ACC112 (cell line): ENCODE data around the gene LARP1.

Experiments used
- H2AFZ ChIP-seq: fragments of 200-600 bp; sonication (generic); one replicate; pipeline ENCODE4 v1.6.0; 2017; ENCODE audit warnings: antibody characterized with exemption, low read length; ENCODE audit not compliant: unreplicated experiment
- H3K27ac ChIP-seq: fragments of 200-600 bp; sonication (generic); 2 replicates; pipeline ENCODE4 v1.5.1; 2014; ENCODE audit warnings: low read depth, mild to moderate bottlenecking, antibody characterized with exemption, low read length, moderate library complexity
- H3K27me3 ChIP-seq: fragments of 200-600 bp; sonication (generic); 2 replicates; pipeline ENCODE4 v1.6.1; 2014; ENCODE audit warnings: mild to moderate bottlenecking, antibody characterized with exemption, low read length, moderate library complexity, mixed read lengths; ENCODE audit not compliant: insufficient read depth
- H3K36me3 ChIP-seq: fragments of 200-600 bp; sonication (generic); 2 replicates; pipeline ENCODE4 v1.6.1; 2016; ENCODE audit warnings: mild to moderate bottlenecking, antibody characterized with exemption, low read length, moderate library complexity, mixed read lengths; ENCODE audit not compliant: insufficient read depth
- H3K4me1 ChIP-seq: fragments of 200-600 bp; sonication (generic); one replicate; pipeline ENCODE4 v1.6.1; 2016; ENCODE audit warnings: low read length, mixed read lengths; ENCODE audit not compliant: insufficient read depth, unreplicated experiment, control insufficient read depth
- H3K4me3 ChIP-seq: fragments of 200-600 bp; sonication (generic); 2 replicates; pipeline ENCODE4 v1.5.1; 2014; ENCODE audit warnings: mild to moderate bottlenecking, low read depth, low read length
- H3K79me2 ChIP-seq: fragments of 200-600 bp; sonication (generic); one replicate; pipeline ENCODE4 v1.6.0; 2016; ENCODE audit warnings: low read length; ENCODE audit not compliant: control insufficient read depth, unreplicated experiment, insufficient read depth

Gene LARP1

GRCh38 chr5:154778534-154778933, 23.4 kb downstream of the LARP1 start:
- peaks cover 45% of the 10 kb centered on the region for H3K4me1 ChIP-seq

GRCh38 chr5:154779105-154779504, 23.9 kb downstream of the LARP1 start:
- Histone ChIP-seq H3K4me1 (peaks cover 51% of the 10 kb centered on the region), H2AFZ (no peak overlapping the region), H3K36me3 (no peaks in the 10 kb centered on the region), H3K27ac (peak overlapping the region; percentile 54), H3K4me3 (peak overlapping the region; percentile 11; the same call in 1 of the 2 replicates), H3K79me2 (peaks cover 90% of the 10 kb centered on the region), H3K27me3 (no peaks in the 10 kb centered on the region)

More at GRCh38 chr5:154778534-154778933, 23.4 kb downstream of the LARP1 start:
- H3K4me3 ChIP-seq, result peak overlapping the region; percentile 11; the same call in 1 of the 2 replicates
- peaks cover 90% of the 10 kb centered on the region for H3K79me2 ChIP-seq
- H2AFZ ChIP-seq, result no peak overlapping the region
- no peaks in the 10 kb centered on the region for H3K36me3 ChIP-seq
- H3K27ac ChIP-seq, result peak overlapping the region; percentile 54
- no peaks in the 10 kb centered on the region for H3K27me3 ChIP-seq

DNA sequence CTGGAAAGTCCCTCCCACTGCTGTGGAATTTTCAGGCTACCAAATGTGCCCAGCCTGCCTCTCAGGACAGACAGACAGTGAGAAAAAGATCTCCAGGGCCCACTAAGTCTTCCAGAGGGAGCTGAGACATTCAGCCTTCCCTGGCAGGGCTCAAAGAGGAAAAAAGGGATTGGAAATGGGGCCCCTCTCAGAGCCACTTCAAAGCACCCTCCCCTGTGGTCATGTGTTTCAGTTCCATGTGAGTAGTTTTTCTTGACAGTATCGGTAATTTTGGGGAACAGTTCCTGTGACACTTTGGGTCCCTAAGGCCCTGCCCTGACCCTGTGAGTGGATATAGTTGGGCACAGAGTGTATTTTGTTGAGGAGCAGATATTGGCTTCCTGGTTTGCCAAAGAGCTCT, 25.0 kb downstream of the LARP1 start:
- H3K27me3 ChIP-seq, result no peaks in the 10 kb centered on the region
- no peak overlapping the region for H3K4me3 ChIP-seq
- no peak overlapping the region for H3K27ac ChIP-seq
- H3K4me1 ChIP-seq, result peaks cover 55% of the 10 kb centered on the region
- H3K79me2 ChIP-seq, result peaks cover 90% of the 10 kb centered on the region
- H2AFZ ChIP-seq, result no peak overlapping the region
- H3K36me3 ChIP-seq, result no peaks in the 10 kb centered on the region

DNA sequence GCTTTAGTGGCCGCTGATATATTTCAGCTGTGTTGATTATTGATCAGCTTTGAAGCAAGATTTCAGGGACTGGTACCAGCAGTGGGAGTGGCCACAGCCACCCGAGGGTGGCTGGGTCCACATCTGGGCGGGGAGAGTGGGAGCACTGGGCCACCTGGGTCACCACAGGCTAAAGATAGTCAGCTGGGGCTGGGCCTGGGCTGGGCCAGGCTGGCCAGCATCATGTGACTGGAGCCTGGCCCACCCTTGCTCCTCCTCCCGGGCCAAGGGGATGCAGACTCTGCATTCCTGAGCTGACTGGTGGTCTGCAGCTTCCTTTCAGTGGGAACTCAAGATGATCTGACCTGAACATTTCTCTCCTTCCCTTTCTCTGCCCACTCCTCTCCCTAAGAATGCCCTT, 27.1 kb downstream of the LARP1 start:
- Histone ChIP-seq H2AFZ (no peak overlapping the region), H3K4me3 (no peak overlapping the region), H3K27me3 (no peaks in the 10 kb centered on the region), H3K79me2 (peaks cover 91% of the 10 kb centered on the region), H3K27ac (no peak overlapping the region), H3K36me3 (no peaks in the 10 kb centered on the region), H3K4me1 (peaks cover 60% of the 10 kb centered on the region)

- Histone ChIP-seq H2AFZ (no peak overlapping the region), H3K36me3 (no peaks in the 10 kb centered on the region), H3K4me1 (peaks cover 59% of the 10 kb centered on the region), H3K4me3 (no peak overlapping the region), H3K27ac (no peak overlapping the region), H3K79me2 (peaks cover 95% of the 10 kb centered on the region), H3K27me3 (no peaks in the 10 kb centered on the region)
Measured at GRCh38 chr5:154782812-154783592, 27.8 kb downstream of the LARP1 start.

GRCh38 chr5:154783774-154784460, 28.7 kb downstream of the LARP1 start:
- Histone ChIP-seq H3K79me2 (peaks cover 99% of the 10 kb centered on the region), H3K27ac (no peak overlapping the region), H3K4me3 (no peak overlapping the region), H3K4me1 (peaks cover 50% of the 10 kb centered on the region), H2AFZ (no peak overlapping the region), H3K27me3 (no peaks in the 10 kb centered on the region), H3K36me3 (no peaks in the 10 kb centered on the region)

GRCh38 chr5:154784856-154785255, 29.7 kb downstream of the LARP1 start:
- H3K27me3 ChIP-seq, result no peaks in the 10 kb centered on the region
- H3K79me2 ChIP-seq, result peaks cover 98% of the 10 kb centered on the region
- H3K4me3 ChIP-seq, result no peak overlapping the region
- H3K27ac ChIP-seq, result no peak overlapping the region
- no peaks in the 10 kb centered on the region for H3K36me3 ChIP-seq
- H3K4me1 ChIP-seq, result peaks cover 44% of the 10 kb centered on the region
- no peak overlapping the region for H2AFZ ChIP-seq

- peaks cover 96% of the 10 kb centered on the region for H3K79me2 ChIP-seq
- no peaks in the 10 kb centered on the region for H3K27me3 ChIP-seq
- H3K4me1 ChIP-seq, result peaks cover 35% of the 10 kb centered on the region
- H3K27ac ChIP-seq, result no peak overlapping the region
- H2AFZ ChIP-seq, result no peak overlapping the region
- H3K36me3 ChIP-seq, result 0 out of 2 replicates have a peak, but pooled peaks cover under 1% of the 10 kb centered on the region
- H3K4me3 ChIP-seq, result no peak overlapping the region
Measured at GRCh38 chr5:154786414-154786813, 31.2 kb downstream of the LARP1 start.

DNA sequence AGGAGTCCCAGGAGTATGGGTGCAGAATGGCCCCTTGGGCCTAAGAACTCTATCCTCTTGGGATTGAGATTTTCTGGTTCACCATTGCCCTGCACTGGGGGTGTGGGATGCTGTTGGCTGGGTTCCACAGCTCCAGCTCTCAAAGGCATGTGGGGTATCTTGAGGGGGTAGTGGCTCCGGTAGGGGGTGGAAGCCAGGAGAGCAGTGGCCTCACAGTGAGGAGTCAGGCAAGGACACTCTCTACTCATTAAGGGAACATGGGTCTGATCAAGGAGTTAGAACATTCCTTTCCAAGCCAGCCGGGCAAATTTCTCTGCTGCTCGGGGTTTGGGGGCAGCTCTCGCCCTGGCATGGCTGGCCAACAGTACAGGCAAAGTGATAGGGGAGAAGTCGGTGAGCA, 33.0 kb downstream of the LARP1 start:
- Histone ChIP-seq H3K79me2 (peaks cover 89% of the 10 kb centered on the region), H3K36me3 (peaks cover 12% of the 10 kb centered on the region; the same call in 1 of the 2 replicates), H3K27ac (no peak overlapping the region), H3K4me3 (no peak overlapping the region), H3K4me1 (peaks cover 18% of the 10 kb centered on the region), H3K27me3 (no peaks in the 10 kb centered on the region), H2AFZ (no peak overlapping the region)

DNA sequence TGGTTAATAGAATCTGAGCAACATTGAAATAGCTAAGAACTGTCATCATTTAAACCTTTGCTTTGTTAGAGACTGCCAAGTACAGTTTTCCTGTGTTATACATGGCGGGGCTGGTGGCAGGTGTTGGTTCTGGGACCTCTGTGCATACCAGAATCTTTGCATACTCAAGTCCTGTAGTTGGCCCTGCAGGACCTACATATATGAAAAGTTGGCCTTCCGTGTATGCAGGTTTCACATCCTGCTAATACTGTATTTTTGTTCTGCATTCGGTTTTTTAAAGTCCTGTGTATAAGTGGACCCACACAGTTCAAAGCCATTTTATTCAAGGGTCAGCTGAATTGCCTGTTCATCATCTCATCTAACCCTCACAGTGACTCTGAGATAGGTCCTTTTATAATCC, 36.4 kb downstream of the LARP1 start:
- peaks cover 22% of the 10 kb centered on the region for H3K36me3 ChIP-seq
- H3K27me3 ChIP-seq, result no peaks in the 10 kb centered on the region
- H3K4me1 ChIP-seq, result peaks cover 21% of the 10 kb centered on the region
- no peak overlapping the region for H3K27ac ChIP-seq
- no peak overlapping the region for H3K4me3 ChIP-seq
- H2AFZ ChIP-seq, result no peak overlapping the region
- H3K79me2 ChIP-seq, result peaks cover 69% of the 10 kb centered on the region
